Activated CD4-positive, CD25-positive, alpha-beta regulatory T cell treated with anti-CD3 and anti-CD28 coated beads, Interleukin-2, amount 50 U/mL, for 24 hours (primary cell): ENCODE measurements around the gene SCO1.
"Not testable (repeated sequence)": the region's sequence is repeated elsewhere in the genome, so short reads cannot be mapped to it uniquely, and the experiment has no call there.

Experiments
- ATAC-seq, 2 donors: fragments of 150-1000 bp; cut with Tn5 transposase; one replicate each; pipeline ENCODE4 v1.10.0; 2021; ENCODE audit warnings: mild to moderate bottlenecking in 1 of 2, moderate library complexity in 1 of 2

Gene SCO1

DNA sequence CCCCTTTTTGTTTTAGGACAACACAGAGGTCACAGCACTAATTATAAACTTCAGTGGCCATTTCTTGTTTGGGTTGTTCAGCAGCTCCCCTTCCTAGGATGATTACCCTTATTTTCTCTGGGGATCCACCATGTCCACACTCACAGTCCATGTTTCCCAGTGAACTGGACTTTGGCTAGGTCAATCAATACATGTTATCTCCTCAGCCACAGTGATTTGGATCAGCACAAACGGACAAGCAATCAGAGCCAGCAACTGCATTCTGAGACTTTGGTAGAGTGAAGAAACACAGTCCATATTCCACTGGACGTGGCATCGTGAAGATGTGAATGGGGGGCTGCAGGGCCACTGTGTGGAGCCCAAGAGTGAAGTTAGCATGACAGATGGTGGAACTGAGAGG lies 27.9 kb upstream of the SCO1 start:
- ATAC-seq: no peak

DNA sequence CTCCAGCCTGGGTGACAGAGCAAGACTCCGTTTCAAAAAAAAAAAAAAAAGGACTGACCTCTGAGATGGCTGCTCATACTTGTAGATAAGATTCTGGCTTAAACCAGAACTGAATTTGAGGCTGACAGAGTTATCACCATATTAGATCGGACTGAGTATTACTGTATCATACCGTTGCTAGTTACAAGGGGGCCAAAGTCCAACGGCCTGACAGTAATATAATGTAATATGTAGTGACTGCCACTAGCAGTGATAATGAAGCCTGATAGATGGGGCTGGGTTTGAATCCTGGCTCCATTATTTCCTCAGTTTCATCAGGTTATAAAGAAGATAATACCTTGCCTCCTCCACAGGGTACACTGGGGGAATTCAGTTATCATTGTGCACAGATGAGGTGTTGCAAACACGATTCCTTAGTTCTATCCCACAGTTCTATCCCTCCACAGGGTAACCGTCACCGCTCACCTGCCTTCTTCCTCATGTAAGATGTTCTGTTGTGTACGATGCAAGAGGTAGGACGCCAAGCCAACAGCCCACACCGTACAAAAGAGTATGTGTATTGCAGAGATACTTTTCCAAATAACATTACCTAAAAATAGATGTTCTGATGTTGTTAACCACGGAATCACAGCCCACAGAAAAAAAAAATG lies 27.3 kb upstream of the SCO1 start:
- ATAC-seq: no peak

DNA sequence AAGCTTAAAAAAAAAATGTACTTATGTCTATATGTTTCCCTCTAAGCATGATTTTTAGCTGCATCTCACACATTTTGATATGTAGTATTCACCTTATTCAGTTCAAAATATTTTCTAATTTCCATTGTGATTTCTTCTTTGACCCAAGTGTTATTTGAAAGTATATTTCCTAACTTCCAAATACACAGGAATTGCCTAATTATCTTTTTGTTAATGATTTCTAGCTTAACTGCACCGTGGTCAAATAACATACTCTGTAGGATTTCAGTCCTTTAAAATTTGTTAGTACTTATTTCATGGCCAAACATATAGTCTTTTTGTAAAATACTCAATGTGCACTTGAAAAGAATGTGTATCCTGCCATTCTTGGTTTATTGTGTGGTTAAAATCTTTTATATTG lies 21.2 kb upstream of the SCO1 start:
- ATAC-seq: no peak

DNA sequence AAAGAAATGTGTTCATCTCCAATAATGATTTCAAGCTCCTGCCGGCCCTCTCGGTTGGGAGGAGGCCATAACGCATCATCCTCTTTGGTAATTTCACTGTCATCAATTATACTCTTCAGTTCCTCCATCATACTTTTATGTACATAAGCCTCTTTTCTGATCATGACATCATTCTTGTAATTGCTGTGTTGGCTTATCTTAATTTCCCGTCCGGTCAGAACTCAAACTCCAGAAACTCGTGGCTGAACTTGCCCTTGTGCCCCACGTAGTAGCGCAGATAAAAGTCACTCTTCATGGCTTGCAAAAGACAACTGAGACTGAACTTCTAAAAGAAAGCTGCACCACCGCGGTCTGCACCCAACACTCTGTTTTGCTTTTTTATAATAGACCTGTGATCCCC lies 18.9 kb upstream of the SCO1 start:
- ATAC-seq: no peak

DNA sequence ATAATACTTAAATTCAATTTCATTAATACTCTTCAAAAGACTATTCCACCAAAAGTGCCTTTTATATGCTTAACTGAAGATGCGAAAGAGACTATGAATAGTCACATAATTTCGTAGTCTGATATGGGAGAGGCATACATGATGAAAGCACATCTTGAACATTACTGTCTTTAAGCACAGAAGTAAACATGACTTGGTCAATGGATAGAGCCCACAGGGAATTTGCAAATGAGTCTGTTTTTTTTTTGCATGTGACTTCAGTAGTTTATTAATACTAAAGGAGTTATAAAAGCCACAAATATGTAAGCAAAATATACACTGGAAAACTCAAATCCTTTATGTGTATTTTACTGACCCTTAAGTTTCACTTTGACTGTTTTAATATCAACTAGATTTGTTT lies 16.0 kb upstream of the SCO1 start:
- ATAC-seq: no peak

DNA sequence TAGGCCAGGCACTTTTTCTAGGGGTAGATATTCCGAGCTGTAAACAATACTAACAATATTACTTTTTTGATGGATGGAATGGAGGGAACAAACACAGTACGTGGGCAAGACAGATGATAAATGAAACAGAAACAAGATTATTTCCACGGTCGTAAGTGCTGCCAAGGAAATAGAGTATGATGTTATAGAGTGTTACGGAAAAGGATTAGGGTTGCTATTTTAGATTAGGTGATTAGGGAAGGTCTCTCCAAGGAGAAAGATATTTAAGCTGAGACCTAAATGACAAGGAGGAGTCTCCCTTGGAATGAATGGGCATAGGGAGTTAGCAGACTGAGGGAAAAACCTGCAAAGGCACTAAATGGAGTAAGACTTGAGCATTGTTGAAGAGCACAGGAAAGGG lies 8.4 kb upstream of the SCO1 start:
- no peak for ATAC-seq

DNA sequence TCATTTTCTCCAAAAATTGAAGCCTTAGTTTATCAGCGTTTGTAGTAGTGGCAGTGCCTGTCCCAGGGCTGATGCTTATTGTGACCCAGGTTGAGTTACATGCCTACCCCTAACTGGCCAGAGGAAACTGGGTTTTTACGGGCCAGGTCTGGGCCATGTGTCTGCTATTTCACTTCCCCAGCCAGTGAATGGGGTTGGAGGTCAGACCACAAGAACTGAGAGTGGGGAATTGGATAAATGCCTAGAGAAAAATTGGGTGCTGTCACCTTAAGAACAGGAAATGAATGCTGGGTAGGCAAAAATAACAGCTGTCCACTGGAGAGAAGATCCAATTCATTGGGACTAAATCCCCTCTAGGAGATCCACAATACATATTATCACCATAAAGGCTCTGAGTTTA lies 5.2 kb upstream of the SCO1 start:
- ATAC-seq: no peak

DNA sequence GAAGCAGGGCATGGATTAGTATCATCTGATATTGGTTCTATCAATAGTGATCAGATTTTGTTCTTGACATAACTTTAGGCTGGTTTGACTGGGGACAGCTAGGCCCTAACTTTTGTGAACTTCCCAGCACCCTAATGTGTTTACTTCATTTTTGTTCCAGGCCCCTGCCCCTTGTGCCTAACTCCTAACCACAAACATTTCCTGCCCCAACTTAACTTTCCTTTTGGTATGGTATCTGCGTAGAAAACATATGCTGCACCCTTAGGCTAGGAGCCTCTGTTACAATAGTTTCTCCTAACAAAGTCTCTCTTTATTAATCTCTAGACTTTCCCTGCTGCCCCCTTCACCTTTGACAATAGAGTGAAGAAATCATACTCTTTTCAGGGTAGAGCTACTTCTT lies 2.5 kb upstream of the SCO1 start:
- no peak for ATAC-seq

DNA sequence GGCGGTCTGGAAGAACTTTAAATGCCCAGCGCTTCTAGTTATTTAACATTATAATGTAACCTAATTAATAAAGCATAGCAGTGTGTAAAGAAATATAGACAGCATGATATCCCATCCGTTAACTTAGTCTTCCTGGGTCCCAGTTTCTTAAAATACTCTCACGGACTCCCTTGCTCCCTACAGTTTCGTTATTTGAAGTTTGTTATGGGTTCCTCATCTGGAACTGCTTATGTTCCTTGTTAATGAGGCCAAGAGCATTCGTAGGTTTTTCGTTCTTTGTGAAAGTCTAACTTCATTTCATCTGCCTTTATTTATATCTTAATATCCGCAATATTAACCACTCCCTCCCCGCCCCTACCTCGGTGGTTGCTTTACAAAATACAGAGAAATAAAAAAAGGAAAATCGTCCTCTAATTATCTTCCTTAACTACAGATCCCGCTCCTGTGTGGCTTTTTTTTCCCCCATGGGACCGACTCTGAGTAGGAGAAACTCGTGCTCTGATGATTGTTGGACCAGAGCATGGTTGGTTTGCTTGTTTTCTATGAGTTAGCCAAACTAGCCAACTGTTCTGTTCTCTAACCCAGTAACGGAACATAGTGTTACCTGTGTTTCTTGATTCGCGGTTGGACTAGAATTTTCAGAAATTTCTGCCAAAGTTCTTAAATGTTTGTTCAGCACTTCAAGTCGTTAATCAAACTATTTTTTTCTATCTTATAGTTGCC lies 924 bp upstream of the SCO1 start:
- no peak for ATAC-seq

DNA sequence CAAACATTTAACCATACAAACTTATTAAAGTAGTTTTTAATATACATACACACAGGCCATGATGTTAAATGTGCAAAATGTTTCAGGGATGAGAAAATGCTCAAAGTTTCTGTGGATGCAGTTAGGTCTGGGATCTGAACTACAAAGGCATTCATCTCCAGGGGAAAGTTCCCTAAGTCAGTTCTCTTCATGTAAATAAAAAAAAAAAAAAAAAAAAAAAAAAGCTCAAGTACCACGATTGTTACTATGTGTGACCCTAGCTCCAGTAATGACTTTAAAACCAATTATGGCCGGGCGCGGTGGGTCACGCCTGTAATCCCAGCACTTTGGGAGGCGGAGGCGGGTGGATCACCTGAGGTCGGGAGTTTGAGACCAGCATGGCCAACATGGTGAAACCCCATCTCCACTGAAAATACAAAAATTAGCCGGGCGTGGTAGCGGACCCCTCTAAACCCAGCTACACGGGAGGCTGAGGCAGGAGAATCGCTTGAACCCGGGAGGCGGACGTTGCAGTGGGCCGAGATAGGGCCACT lies 1.4 kb downstream of the SCO1 start:
- ATAC-seq: not testable (repeated sequence)

DNA sequence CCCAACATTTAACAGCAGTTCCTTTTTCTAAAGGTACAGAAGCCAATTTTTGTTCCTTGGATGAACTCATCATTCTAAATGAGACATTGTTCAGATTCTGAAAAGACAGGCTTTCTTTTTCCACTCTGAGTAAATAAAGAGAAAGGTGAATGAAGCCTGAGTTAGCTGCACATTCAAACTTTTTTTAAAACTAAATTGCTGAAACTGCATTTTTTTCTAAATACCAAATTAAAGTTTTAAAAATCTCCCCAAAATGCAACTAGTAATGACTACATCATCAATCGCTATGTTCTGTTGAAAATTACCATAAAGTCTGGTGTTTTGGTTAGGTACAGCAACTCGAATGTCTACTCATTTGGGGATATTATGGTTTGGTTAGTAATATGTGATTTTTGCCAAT lies 9.8 kb downstream of the SCO1 start:
- no peak for ATAC-seq

DNA sequence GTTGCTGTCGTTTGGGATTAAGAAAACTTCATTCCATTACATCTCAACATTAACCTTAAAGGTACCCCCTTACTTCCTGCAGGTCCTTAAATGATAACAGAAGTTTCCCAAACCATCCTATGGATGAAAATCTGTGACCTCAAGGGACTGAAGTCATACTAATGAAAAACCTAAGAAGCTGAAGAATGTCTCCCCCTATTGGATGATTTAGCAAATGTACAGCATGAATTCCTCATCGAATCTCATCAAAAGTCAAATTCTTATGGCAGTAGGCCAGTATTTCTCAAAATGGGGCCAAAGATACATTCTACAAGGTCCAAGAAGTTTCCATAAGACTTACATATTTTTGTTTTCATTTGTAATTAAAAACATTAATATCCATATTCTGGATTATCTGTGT lies 13.5 kb downstream of the SCO1 start:
- no peak for ATAC-seq

DNA sequence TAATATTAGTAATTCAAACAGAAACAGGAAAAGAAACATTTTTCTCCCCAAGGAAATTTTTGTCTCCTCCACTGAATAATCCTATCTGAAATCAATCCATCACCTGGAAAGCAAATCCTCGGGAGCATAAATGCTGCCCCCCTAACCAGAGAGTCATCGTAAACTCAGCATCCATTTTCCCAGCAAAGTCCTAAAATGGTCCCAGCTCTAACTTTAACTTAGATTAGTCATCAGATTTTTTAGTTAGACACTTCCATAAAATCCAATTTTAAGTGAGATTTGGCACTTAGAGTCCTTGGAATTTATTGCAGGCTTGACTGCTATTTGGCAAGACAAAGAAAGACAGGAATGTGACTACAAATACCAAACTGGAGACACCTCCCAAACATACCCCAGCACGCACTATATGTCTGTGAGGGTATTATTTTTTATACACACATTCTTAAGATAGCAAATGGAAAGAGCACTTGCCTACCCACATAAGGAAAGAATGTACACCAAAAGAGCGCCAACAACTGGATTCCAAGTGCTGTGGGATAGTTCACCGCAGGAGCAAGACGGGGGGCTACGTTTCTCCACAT lies 15.4 kb downstream of the SCO1 start:
- no peak for ATAC-seq

DNA sequence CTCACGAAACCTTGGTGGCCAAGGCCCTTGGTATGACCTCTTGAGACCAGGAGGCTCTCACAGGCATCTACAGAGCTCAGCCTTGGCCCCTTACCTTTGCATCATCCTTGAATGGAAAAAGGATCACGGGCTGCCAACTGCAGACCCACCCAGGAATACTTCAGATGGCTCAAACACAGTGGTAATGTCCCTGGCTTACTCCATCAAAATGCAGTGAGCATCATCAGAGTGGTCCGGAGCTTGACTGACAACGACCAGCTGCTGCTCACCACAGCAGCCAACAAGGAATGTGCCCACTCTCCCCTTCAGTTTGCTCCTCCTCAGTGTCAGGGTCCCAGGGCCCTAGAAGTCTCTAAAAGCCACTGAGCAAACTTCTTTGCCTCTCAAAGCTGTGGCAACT lies 22.6 kb downstream of the SCO1 start:
- no peak for ATAC-seq

DNA sequence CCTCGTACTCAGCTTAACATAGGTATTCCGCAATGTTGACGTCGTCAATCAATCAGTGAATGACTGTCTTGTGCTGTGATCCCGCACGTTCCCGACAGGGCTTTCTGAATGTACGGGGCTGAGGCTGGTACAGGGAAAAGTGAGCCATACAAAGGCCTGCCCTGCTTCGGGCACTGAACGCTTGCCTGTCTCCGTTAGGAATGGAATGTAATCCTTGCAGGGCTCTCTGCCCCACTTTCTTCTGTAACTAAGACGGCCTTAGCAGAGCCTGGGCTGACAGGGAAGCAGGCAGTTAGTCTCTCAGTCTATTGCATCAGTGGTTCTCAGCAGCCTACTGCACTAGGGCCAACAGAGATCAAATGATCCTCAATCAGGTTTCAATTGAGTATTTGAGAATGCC lies 24.0 kb downstream of the SCO1 start:
- ATAC-seq: no peak

DNA sequence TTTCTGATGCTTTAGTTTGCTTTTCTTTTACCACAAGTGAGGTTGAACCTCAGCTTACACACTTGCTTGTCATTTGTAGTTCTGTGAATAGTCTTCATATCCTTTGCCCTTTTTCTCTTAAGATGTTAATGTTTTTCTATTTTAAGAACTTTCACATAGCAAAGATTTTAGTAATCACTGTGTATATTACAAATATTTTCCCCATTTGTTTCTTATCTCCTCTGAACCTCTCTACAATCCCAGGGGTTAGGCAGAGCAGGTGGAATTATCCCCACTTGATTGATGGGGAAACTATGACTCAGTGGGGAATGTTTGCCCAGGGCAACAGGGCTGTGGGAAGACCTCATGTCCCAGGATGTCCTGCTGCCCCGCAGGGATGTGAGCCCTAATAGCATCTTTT lies 28.6 kb downstream of the SCO1 start:
- no peak for ATAC-seq

DNA sequence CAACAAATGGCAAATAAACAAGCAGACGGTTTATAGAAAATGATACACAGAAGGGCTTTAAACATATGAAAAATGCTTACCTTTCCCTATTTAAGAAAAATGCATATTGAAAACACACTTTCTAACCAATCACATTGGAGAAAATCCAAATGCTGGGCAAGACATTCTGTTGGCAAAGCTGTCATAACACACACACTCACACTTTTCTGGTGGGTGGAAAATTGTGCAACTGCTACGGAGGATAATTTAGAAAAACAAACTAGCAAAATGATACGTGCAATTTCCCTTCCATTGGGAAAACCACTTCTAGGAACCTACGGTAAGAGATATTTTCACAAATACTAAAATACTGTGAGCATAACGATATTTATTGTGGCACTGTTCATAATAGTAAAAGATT lies 30.4 kb downstream of the SCO1 start:
- ATAC-seq: no peak

DNA sequence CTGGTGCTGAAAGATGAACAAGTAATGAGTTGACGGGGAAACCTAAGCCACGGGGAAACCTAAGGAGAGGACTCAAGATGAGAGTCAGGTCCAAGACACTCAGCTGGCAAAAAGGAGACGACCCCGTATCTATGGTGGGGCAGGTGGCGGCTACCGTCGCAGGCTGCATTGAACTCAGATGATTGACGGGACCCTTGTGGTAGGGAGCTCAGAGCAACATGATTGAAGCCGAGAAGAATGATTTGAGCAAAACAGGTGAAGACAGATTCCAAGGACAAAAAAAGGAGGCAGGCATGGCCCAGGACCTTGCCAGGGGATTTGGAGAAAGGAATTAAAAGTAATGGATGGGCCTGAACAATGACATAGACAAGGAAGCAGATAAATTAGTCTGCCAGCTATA lies 32.8 kb downstream of the SCO1 start:
- no peak for ATAC-seq

DNA sequence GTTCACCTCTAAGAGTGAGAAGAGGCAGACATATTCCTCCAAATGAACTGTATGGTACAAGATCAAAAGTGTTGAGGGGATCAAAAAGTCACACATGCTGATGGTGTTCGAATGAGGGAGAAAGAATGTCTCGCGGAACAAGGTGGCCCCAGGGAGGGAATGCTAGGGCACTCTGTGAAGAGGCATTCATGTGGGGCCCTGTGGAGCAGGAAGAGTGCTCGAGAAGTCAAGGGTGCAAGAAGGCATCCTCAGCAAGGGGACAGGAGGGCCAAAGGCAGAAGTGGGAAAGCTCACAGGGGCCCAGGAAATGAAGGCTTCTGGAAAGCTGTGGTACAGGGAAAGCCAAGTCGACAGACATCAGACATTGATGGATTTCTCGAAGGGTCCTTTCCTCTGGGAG lies 34.1 kb downstream of the SCO1 start:
- no peak for ATAC-seq

DNA sequence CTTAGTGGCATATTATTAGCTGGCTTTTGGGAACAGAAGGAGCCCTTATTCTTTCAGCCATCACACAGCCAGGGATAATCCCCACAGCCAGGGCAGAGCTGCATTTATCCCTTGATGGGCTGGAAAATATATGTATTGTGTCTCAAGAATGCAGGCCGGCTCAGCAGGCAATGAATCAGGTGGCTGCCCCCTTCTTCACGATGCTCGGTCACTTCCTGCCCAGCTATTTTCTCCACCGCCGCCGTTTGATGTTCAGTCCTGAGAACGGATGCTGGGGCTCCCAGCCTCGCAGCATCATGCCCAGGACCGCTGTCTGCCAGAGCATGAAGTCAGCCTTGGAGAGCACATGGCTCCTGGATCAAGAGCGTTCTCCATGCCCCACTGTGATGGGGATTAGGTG lies 35.9 kb downstream of the SCO1 start:
- ATAC-seq: no peak

DNA sequence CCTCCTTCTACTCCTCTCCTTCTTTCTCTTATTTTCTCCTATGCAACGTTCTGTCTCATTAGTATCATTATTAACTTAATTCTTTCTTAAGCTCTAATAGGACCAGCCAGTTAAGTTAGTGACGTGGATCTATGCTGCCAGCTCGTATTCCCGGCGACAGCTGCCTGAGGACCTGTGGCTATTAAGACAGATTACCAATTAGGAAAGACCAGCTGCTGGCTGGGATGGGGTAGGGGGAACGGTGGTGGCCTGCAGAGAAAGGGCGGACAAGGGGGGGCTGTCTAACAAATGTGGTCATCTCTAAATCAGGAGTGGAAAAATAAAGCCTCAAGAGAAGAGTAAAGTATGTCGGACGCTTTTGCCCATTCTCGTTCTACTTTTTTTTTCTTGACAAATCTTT lies 39.5 kb downstream of the SCO1 start:
- ATAC-seq: no peak

DNA sequence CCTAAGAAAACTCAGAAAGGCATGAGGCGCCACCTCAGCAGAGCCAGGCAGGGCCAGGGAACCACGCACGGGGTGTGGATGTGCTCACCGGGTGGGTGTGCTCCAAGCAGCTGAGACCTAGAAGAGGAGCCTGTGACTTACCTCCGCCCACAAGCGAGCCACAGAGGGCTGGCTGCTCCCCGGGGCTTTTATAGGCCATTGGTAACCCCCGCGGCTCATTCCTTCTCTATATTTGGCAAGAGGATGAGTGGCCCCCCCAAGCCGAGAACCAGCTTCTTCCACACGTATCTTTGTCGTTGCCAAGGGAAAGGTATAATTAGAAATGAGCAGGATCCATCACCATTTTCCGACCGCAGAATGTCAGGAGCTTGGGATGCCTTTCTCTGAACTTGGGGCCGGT lies 40.2 kb downstream of the SCO1 start, which contains the start of gene MYH3:
MYH3 (minus strand) TSS at position 162 of the 400 bp plus-strand sequence. CDS start 2,245 bp downstream, outside the sequence.
- ATAC-seq: no peak

DNA sequence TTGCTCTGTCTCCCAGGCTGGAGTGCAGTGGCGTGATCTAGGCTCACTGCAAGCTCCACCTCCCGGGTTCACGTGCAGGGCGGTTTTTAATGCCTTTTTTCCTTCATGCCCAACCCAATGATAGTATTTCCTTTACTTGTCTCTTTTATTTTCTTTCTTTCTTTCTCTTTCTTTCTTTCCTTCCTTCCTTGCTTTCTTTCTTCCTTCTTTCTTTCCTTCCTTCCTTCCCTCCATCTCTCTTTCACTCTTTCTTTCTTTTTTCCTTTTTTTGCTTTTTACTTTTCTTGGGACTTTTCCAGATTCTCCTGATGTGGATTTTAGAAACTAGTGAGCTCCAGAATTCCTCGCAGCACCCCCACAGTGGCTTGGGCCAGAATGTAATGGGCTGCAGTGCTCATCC lies 43.3 kb downstream of the SCO1 start:
- no peak for ATAC-seq

DNA sequence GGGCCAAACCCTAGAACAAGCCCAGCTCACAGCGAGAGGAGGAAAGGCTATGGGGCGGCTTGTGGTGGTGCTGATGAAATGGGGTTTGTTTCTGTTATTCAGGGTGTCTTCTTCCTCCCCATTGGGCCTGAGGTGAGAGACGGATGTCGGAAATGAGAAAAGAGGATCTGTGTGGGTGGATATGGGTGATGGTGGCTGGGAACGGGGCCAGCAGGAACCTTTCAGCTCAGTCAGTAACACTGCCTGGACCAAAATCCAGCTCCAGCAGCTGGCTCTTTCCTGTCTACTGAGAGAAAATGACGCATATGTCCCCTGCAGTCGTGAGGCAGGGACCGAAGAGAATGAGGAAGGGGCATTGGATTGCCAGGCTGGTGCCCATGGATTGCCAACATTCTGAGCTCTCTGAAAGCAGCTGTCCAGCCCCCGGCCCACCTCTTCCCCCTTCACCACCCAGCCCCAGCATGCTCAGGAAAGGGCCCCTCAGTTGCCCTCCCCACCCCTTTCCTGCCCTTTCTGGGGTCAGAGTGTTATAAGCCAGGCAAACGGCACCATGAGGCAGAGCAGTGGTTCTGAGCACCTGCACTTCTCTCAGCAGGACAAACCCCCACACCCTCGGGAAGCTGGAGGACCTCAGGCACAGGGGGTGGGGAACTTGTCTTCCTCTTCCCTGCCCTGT lies 44.2 kb downstream of the SCO1 start:
- ATAC-seq: no peak
